ENCODE results near the gene GRIA1.
A peak's percentile ranks its signal among the peaks of the same experiment; 100 is the strongest.

GRIA1 gene

DNA sequence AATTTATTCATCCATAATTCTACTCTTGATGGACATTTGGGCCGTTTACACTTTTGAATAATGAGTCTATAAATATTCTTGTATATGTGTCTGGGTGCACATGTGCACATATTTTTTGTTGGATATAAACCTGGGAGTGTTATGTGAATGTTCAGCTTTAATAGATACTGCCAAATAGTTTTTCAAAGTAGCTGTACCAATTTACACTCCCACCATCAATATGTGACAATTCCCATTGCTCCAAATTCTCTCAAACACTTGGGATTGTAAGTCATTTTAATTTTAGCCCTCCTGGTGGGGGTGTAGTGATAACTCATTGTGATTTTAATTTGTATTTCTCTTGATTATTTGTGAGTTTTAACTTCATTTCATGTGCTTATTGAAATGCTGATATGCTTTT is 114.9 kb downstream of the GRIA1 start:
- no CpG with 5 or more reads among the region's 1 CpG for WGBS

GRCh38 chr5:153610009-153610408 is 119.5 kb downstream of the GRIA1 start:
- H2AFZ ChIP-seq (ENCODE audit: low read depth, low read length), result no peak overlapping the region
- H4K8ac ChIP-seq (ENCODE audit: low read length), result peak overlapping the region; percentile 37
- H3K36me3 ChIP-seq (ENCODE audit: control insufficient read depth in 1 of 2, insufficient read depth in 2 of 2, low read depth in 1 of 2, low read length in 2 of 2), result no peaks in the 10 kb centered on the region
- H2BK120ac ChIP-seq (ENCODE audit: low read depth, low read length), result no peak overlapping the region
- H3K9ac ChIP-seq (ENCODE audit: low read length), result no peak overlapping the region
- no peaks in the 10 kb centered on the region for H3K27me3 ChIP-seq (ENCODE audit: control insufficient read depth in 1 of 2, insufficient read depth in 1 of 2, low read length in 2 of 2)
- no peak overlapping the region for H3K4ac ChIP-seq (ENCODE audit: low read depth in 1 of 2, low read length in 2 of 2)
- no peak overlapping the region for H3K18ac ChIP-seq (ENCODE audit: low read depth in 1 of 2, low read length in 2 of 2)
- no peak overlapping the region for H4K91ac ChIP-seq (ENCODE audit: low read length)
- no peak overlapping the region for H3K27ac ChIP-seq (ENCODE audit: low read length, poor library complexity, severe bottlenecking)
- DNase-seq, result no peak
- H2AK5ac ChIP-seq (ENCODE audit: low read length, severe bottlenecking), result no peak overlapping the region
- no peaks in the 10 kb centered on the region for H3K79me1 ChIP-seq (replicated peaks; ENCODE audit: low read length, poor library complexity, severe bottlenecking)
- no peak overlapping the region for H3K4me3 ChIP-seq (ENCODE audit: insufficient read depth in 1 of 2, low read depth in 1 of 2, low read length in 2 of 2)
- no peaks in the 10 kb centered on the region for H3K4me1 ChIP-seq (ENCODE audit: control insufficient read depth, insufficient read depth, low read depth, low read length)
- no peak overlapping the region for H3K23ac ChIP-seq (ENCODE audit: low read length in 2 of 2)
- H3K14ac ChIP-seq (ENCODE audit: low read length in 2 of 2), result no peak overlapping the region
- H3K9me3 ChIP-seq (ENCODE audit: control insufficient read depth, low read length), result no peaks in the 10 kb centered on the region
- H2BK12ac ChIP-seq (ENCODE audit: low read length in 2 of 2), result no peak overlapping the region
- no peak overlapping the region for H3K4me2 ChIP-seq (ENCODE audit: low read length, poor library complexity, severe bottlenecking)
- no peak overlapping the region for H2BK15ac ChIP-seq (ENCODE audit: low read depth, poor library complexity, severe bottlenecking)
- H2BK5ac ChIP-seq (ENCODE audit: low read depth, low read length, poor library complexity, severe bottlenecking), result no peak overlapping the region

More for the DNA sequence above, 114.9 kb downstream of the GRIA1 start:
- Histone ChIP-seq H2BK12ac (ENCODE audit: low read length in 2 of 2) (no peak overlapping the region), H3K18ac (ENCODE audit: low read depth in 1 of 2, low read length in 2 of 2) (no peak overlapping the region), H2BK5ac (ENCODE audit: low read depth, low read length, poor library complexity, severe bottlenecking) (no peak overlapping the region), H3K27me3 (ENCODE audit: control insufficient read depth in 1 of 2, insufficient read depth in 1 of 2, low read length in 2 of 2) (no peaks in the 10 kb centered on the region), H3K4me3 (ENCODE audit: insufficient read depth in 1 of 2, low read depth in 1 of 2, low read length in 2 of 2) (no peak overlapping the region), H3K4me1 (ENCODE audit: control insufficient read depth, insufficient read depth, low read depth, low read length) (no peaks in the 10 kb centered on the region), H2AFZ (ENCODE audit: low read depth, low read length) (no peak overlapping the region), H3K4me2 (ENCODE audit: low read length, poor library complexity, severe bottlenecking) (no peak overlapping the region), H3K14ac (ENCODE audit: low read length in 2 of 2) (no peak overlapping the region), H3K9ac (ENCODE audit: low read length) (no peak overlapping the region), H2BK120ac (ENCODE audit: low read depth, low read length) (no peak overlapping the region), H3K9me3 (ENCODE audit: control insufficient read depth, low read length) (no peaks in the 10 kb centered on the region), H4K8ac (ENCODE audit: low read length) (no peak overlapping the region), H3K4ac (ENCODE audit: low read depth in 1 of 2, low read length in 2 of 2) (no peak overlapping the region), H2AK5ac (ENCODE audit: low read length, severe bottlenecking) (no peak overlapping the region), H3K79me1 (replicated peaks; ENCODE audit: low read length, poor library complexity, severe bottlenecking) (no peaks in the 10 kb centered on the region), H2BK15ac (ENCODE audit: low read depth, poor library complexity, severe bottlenecking) (no peak overlapping the region), H3K27ac (ENCODE audit: low read length, poor library complexity, severe bottlenecking) (no peak overlapping the region), H4K91ac (ENCODE audit: low read length) (no peak overlapping the region), H3K23ac (ENCODE audit: low read length in 2 of 2) (no peak overlapping the region), H3K36me3 (ENCODE audit: control insufficient read depth in 1 of 2, insufficient read depth in 2 of 2, low read depth in 1 of 2, low read length in 2 of 2) (no peaks in the 10 kb centered on the region)
- DNase-seq, result no peak

- 100% methylated on average over 2 of the region's 3 CpGs for WGBS
- DNase-seq, result no peak
- no peaks in the 10 kb centered on the region for H3K4me1 ChIP-seq (ENCODE audit: control insufficient read depth, insufficient read depth, low read depth, low read length)
- H3K23ac ChIP-seq (ENCODE audit: low read length in 2 of 2), result no peak overlapping the region
- no peak overlapping the region for H2BK15ac ChIP-seq (ENCODE audit: low read depth, poor library complexity, severe bottlenecking)
- no peak overlapping the region for H4K91ac ChIP-seq (ENCODE audit: low read length)
- no peak overlapping the region for H2BK5ac ChIP-seq (ENCODE audit: low read depth, low read length, poor library complexity, severe bottlenecking)
- no peak overlapping the region for H3K9ac ChIP-seq (ENCODE audit: low read length)
- H3K18ac ChIP-seq (ENCODE audit: low read depth in 1 of 2, low read length in 2 of 2), result no peak overlapping the region
- no peaks in the 10 kb centered on the region for H3K9me3 ChIP-seq (ENCODE audit: control insufficient read depth, low read length)
- H2AK5ac ChIP-seq (ENCODE audit: low read length, severe bottlenecking), result no peak overlapping the region
- no peak overlapping the region for H4K8ac ChIP-seq (ENCODE audit: low read length)
- H3K4me3 ChIP-seq (ENCODE audit: insufficient read depth in 1 of 2, low read depth in 1 of 2, low read length in 2 of 2), result no peak overlapping the region
- H3K36me3 ChIP-seq (ENCODE audit: control insufficient read depth in 1 of 2, insufficient read depth in 2 of 2, low read depth in 1 of 2, low read length in 2 of 2), result no peaks in the 10 kb centered on the region
- H2BK120ac ChIP-seq (ENCODE audit: low read depth, low read length), result no peak overlapping the region
- no peak overlapping the region for H3K4ac ChIP-seq (ENCODE audit: low read depth in 1 of 2, low read length in 2 of 2)
- H2BK12ac ChIP-seq (ENCODE audit: low read length in 2 of 2), result no peak overlapping the region
- H3K79me1 ChIP-seq (replicated peaks; ENCODE audit: low read length, poor library complexity, severe bottlenecking), result no peaks in the 10 kb centered on the region
- H2AFZ ChIP-seq (ENCODE audit: low read depth, low read length), result no peak overlapping the region
- no peak overlapping the region for H3K27ac ChIP-seq (ENCODE audit: low read length, poor library complexity, severe bottlenecking)
- no peaks in the 10 kb centered on the region for H3K27me3 ChIP-seq (ENCODE audit: control insufficient read depth in 1 of 2, insufficient read depth in 1 of 2, low read length in 2 of 2)
- H3K14ac ChIP-seq (ENCODE audit: low read length in 2 of 2), result no peak overlapping the region
- H3K4me2 ChIP-seq (ENCODE audit: low read length, poor library complexity, severe bottlenecking), result no peak overlapping the region
Measured at GRCh38 chr5:153610811-153611210, 120.3 kb downstream of the GRIA1 start.

DNA sequence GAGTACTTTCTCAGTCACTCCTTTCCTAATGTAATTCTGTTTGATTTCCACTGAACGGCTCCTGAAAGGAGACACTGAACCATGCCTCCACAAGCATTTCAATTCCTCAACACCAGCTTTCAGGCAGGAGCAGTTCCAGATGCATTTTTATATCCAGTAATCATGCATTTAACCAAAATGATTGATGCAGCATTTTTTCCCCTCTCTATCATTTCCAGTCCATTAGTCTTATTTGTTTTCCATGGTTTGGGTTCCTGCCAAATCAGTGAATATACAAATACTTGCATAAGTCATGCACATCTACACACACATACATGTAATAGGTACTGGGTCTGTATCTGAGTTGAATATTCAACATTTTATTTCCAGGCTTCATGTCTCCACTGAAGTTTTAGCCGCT is 122.7 kb downstream of the GRIA1 start:
- Histone ChIP-seq H3K18ac (ENCODE audit: low read depth in 1 of 2, low read length in 2 of 2) (no peak overlapping the region), H3K4ac (ENCODE audit: low read depth in 1 of 2, low read length in 2 of 2) (no peak overlapping the region), H2BK12ac (ENCODE audit: low read length in 2 of 2) (no peak overlapping the region), H2BK120ac (ENCODE audit: low read depth, low read length) (no peak overlapping the region), H2BK15ac (ENCODE audit: low read depth, poor library complexity, severe bottlenecking) (no peak overlapping the region), H3K4me1 (ENCODE audit: control insufficient read depth, insufficient read depth, low read depth, low read length) (no peaks in the 10 kb centered on the region), H3K27me3 (ENCODE audit: control insufficient read depth in 1 of 2, insufficient read depth in 1 of 2, low read length in 2 of 2) (no peaks in the 10 kb centered on the region), H3K9ac (ENCODE audit: low read length) (no peak overlapping the region), H3K9me3 (ENCODE audit: control insufficient read depth, low read length) (no peaks in the 10 kb centered on the region), H3K4me2 (ENCODE audit: low read length, poor library complexity, severe bottlenecking) (no peak overlapping the region), H2BK5ac (ENCODE audit: low read depth, low read length, poor library complexity, severe bottlenecking) (no peak overlapping the region), H2AFZ (ENCODE audit: low read depth, low read length) (no peak overlapping the region), H3K4me3 (ENCODE audit: insufficient read depth in 1 of 2, low read depth in 1 of 2, low read length in 2 of 2) (no peak overlapping the region), H3K79me1 (replicated peaks; ENCODE audit: low read length, poor library complexity, severe bottlenecking) (no peaks in the 10 kb centered on the region), H3K27ac (ENCODE audit: low read length, poor library complexity, severe bottlenecking) (no peak overlapping the region), H3K36me3 (ENCODE audit: control insufficient read depth in 1 of 2, insufficient read depth in 2 of 2, low read depth in 1 of 2, low read length in 2 of 2) (no peaks in the 10 kb centered on the region), H4K8ac (ENCODE audit: low read length) (no peak overlapping the region), H4K91ac (ENCODE audit: low read length) (no peak overlapping the region), H2AK5ac (ENCODE audit: low read length, severe bottlenecking) (no peak overlapping the region), H3K14ac (ENCODE audit: low read length in 2 of 2) (no peak overlapping the region), H3K23ac (ENCODE audit: low read length in 2 of 2) (no peak overlapping the region)
- DNase-seq, result peak; percentile 43
- WGBS, result 65% methylated on average over 1 of the region's 2 CpGs
